ENCODE data around the gene IGF2BP2. TPM values are rescaled to one million over a fixed set of nuclear protein-coding genes. Genes with fewer than 3 reads are reported as not detected.

Gene IGF2BP2
- total and polyA plus RNA-seq, 2 of the 13 experiments (the other 11 are each of a cell fraction or from before 2014, with no cell fraction given): 6.5 to 46.0 TPM

DNA sequence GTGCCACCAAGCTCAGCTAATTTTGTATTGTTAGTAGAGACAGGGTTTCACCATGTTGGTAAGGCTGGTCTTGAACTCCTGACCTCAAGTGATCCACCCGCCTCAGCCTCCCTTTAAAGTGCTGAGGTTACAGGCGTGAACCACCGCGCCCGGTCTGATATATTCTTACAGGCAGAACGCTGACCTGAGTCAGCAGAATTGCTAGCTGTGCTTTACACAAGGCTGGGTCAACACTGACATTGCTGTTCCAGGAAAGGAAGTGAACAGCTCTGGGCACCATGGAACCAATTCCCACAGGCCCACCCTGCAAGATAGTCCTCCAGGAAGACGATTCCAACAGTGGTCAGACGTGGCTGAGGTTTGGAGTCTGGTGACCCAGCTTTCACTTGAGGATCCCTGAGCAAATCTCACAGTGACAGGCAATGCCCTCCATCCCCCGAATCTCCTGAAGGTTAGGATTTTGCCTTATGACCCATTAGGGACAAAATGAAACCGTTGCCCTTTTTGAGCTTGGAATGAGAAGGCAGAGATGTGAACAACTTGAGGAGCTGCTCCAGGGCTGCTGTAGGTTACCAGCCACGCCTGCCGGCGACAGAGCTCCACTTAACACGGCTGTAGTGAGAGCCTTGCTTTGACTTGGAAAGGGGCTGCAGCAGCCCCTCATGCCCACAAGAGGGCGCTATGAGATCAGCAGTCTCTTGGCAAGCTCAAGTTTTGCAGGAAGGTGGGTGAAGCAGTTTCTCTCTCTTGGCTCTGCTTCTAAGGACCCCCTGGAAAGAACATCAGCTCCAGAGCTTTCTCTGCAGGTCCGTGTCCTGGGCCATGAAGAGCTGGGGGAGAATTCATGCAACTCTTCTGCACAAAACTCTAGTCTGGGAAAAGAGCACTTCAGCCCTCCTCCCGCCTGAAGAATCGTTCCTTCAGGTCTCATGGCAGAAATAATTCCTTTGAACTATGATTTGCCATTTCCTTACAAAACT is 164.6 kb downstream of the IGF2BP2 start (continued):
- TF ChIP-seq, protein P1, sequence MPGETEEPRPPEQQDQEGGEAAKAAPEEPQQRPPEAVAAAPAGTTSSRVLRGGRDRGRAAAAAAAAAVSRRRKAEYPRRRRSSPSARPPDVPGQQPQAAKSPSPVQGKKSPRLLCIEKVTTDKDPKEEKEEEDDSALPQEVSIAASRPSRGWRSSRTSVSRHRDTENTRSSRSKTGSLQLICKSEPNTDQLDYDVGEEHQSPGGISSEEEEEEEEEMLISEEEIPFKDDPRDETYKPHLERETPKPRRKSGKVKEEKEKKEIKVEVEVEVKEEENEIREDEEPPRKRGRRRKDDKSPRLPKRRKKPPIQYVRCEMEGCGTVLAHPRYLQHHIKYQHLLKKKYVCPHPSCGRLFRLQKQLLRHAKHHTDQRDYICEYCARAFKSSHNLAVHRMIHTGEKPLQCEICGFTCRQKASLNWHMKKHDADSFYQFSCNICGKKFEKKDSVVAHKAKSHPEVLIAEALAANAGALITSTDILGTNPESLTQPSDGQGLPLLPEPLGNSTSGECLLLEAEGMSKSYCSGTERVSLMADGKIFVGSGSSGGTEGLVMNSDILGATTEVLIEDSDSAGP (CRISPR knock-in tag; IDR thresholded peaks at IDR 0.05; ENCODE audit: borderline replicate concordance): no peak
- TF ChIP-seq ZNF446 (CRISPR knock-in tag; IDR thresholded peaks at IDR 0.05) (no peak), ZNF407 (CRISPR knock-in tag; IDR thresholded peaks at IDR 0.05; ENCODE audit: not compliant biosample characterization) (peak; percentile 38), ZBED4 (CRISPR knock-in tag; IDR thresholded peaks at IDR 0.05; ENCODE audit: borderline replicate concordance) (no peak), SAP130 (CRISPR knock-in tag; IDR thresholded peaks at IDR 0.05; ENCODE audit: low read depth) (0 out of 2 replicates have a peak, but pooled peaks have one; percentile 18), ZNF354B (CRISPR knock-in tag; IDR thresholded peaks at IDR 0.05) (no peak), MAFF (IDR thresholded peaks at IDR 0.05; ENCODE audit: low read depth, low read length) (peak; percentile 85), KDM4B (CRISPR knock-in tag; IDR thresholded peaks at IDR 0.05) (0 out of 2 replicates have a peak, but pooled peaks have one; percentile 50), HMGXB4 (CRISPR knock-in tag; IDR thresholded peaks at IDR 0.05; ENCODE audit: borderline replicate concordance in 1 of 2, low read depth in 1 of 2) (peak in 1 of 2 experiments; percentile 35; a peak in 1 of 4 replicates)
